RKO (cell line): ENCODE measurements around the gene DCAF16.
A peak's percentile ranks its signal among the peaks of the same experiment; 100 is the strongest.
"Not testable (repeated sequence)": the region's sequence is repeated elsewhere in the genome, so short reads cannot be mapped to it uniquely, and the experiment has no call there.

ENCODE experiments used
- DNase-seq: peaks from one replicate; pipeline ENCODE4 v3.0.0-alpha.2; 2016; ENCODE audit warnings: low spot score

DCAF16 gene

GRCh38 chr4:17810260-17811077 is at the start of gene DCAF16, which contains the start of gene NCAPG:
Gene DCAF16, minus strand, starts transcription at chr4:17810757. Its CDS starts 6,616 bp downstream, at chr4:17804141.
Gene NCAPG, plus strand, starts transcription at chr4:17810979. Its CDS starts 99 bp downstream, at chr4:17811078.
- peak; percentile 98 for DNase-seq

- DNase-seq = no peak
Measured at GRCh38 chr4:17859793-17860406, 49.3 kb upstream of the DCAF16 start.

GRCh38 chr4:17854036-17854435 is 43.5 kb upstream of the DCAF16 start:
- no peak for DNase-seq

GRCh38 chr4:17851959-17852358 is 41.4 kb upstream of the DCAF16 start:
- no peak for DNase-seq

GRCh38 chr4:17850295-17850694 is 39.7 kb upstream of the DCAF16 start:
- not testable (repeated sequence) for DNase-seq

GRCh38 chr4:17846266-17846665 is 35.7 kb upstream of the DCAF16 start:
- no peak for DNase-seq

- no peak for DNase-seq
Measured at GRCh38 chr4:17823871-17824669, 13.5 kb upstream of the DCAF16 start.

- peak; percentile 83 for DNase-seq
Measured at GRCh38 chr4:17817027-17817426, 6.5 kb upstream of the DCAF16 start.

GRCh38 chr4:17816142-17816541 is 5.6 kb upstream of the DCAF16 start:
- no peak for DNase-seq

GRCh38 chr4:17814140-17814539 is 3.6 kb upstream of the DCAF16 start:
- DNase-seq = no peak

GRCh38 chr4:17812801-17813200 is 2.2 kb upstream of the DCAF16 start:
- DNase-seq = peak; percentile 39

- no peak for DNase-seq
Measured at GRCh38 chr4:17812125-17812524, 1.6 kb upstream of the DCAF16 start.

- DNase-seq = peak; percentile 49
Measured at GRCh38 chr4:17811078-17811603, 584 bp upstream of the DCAF16 start.

- peak; percentile 18 for DNase-seq
Measured at GRCh38 chr4:17809667-17810066, 890 bp downstream of the DCAF16 start.

- no peak for DNase-seq
Measured at GRCh38 chr4:17807446-17807845, 3.1 kb downstream of the DCAF16 start.

GRCh38 chr4:17805580-17806155 is 4.9 kb downstream of the DCAF16 start:
- no peak for DNase-seq

GRCh38 chr4:17797808-17798207 is 12.7 kb downstream of the DCAF16 start:
- DNase-seq = no peak

- no peak for DNase-seq
Measured at GRCh38 chr4:17794730-17795129, 15.8 kb downstream of the DCAF16 start.

- no peak for DNase-seq
Measured at GRCh38 chr4:17788956-17789355, 21.6 kb downstream of the DCAF16 start.

- peak; percentile 23 for DNase-seq
Measured at GRCh38 chr4:17787315-17787714, 23.2 kb downstream of the DCAF16 start.

GRCh38 chr4:17786567-17786966 is 24.0 kb downstream of the DCAF16 start:
- no peak for DNase-seq

- DNase-seq = peak; percentile 16
Measured at GRCh38 chr4:17785858-17786257, 24.7 kb downstream of the DCAF16 start.
